Amniotic epithelial cell (primary cell): ENCODE measurements around the gene CHTOP.
"Not testable (repeated sequence)": the region's sequence is repeated elsewhere in the genome, so short reads cannot be mapped to it uniquely, and the experiment has no call there.

ENCODE experiments used
- DNase-seq: peaks from one replicate; pipeline ENCODE4 v3.0.0-alpha.2; 2010; ENCODE audit warnings: low read depth

The CHTOP gene

GRCh38 chr1:153631047-153632022 lies 2.5 kb upstream of the CHTOP start:
- no peak for DNase-seq

DNA sequence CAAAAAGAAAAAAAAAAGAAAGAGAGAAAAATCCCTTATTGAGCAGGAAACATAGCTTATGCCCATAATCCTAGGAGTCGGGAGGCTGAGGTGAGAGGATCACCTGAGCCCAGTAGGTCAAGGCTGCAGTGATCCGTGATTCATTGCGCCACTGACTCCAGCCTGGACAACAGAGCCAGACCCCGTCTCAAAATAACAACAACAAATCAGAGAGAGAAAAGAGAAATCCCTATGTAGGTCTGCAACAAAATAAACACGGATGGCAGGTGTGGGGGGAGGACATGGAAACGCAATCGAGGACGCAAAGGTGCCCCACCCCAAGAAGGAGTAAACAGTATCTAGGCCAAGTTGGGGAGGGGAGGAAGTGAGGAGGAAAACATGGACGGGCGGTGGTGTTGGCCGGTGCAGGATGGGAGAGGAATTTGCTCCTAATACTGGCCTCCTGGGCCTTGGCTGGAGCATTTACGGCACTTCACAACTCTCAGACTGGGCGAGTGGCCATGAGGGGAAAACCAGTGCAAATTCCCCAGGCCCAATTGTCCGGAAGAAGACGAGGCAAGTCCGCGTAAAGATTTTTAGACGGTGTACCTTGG lies 609 bp upstream of the CHTOP start:
- DNase-seq, result no peak

- DNase-seq, result no peak
Observed at GRCh38 chr1:153635872-153636271, 2.0 kb downstream of the CHTOP start.

- DNase-seq, result no peak
Observed at GRCh38 chr1:153636312-153636711, 2.4 kb downstream of the CHTOP start.

DNA sequence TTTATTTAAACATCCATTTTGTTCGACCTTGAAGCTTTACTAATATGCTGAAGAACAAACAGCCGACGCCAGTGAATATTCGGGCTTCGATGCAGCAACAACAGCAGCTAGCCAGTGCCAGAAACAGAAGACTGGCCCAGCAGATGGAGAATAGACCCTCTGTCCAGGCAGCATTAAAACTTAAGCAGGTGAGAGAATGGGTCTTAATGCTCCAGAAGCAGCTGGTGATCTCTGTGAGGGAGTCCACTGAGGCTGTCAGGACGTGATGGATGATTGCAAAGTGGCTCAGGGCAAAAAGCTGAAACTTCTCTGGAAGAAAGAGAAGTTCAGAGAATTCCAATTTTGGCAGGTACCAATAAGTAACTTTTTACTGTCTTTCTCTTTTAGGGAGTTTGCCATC lies 4.4 kb downstream of the CHTOP start:
- no peak for DNase-seq

- no peak for DNase-seq
Observed at GRCh38 chr1:153639280-153639679, 5.4 kb downstream of the CHTOP start.

DNA sequence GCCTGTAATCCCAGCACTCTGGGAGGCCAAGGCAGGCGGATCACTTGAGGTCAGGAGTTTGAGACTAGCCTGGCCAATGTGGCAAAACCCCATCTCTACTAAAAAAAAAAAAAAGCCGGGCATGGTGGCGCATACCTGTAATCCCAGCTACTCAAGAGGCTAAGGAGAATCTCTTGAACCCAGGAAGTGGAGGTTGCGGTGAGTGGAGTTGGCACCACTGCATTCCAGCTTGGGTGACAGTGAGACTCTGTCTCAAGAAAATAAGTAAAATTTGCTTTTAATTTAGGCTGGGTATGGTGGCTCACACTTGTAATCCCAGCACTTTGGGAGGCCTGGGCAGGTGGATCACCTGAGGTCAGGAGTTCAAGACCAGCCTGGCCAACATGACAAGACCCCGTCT lies 6.3 kb downstream of the CHTOP start:
- DNase-seq, result not testable (repeated sequence)

DNA sequence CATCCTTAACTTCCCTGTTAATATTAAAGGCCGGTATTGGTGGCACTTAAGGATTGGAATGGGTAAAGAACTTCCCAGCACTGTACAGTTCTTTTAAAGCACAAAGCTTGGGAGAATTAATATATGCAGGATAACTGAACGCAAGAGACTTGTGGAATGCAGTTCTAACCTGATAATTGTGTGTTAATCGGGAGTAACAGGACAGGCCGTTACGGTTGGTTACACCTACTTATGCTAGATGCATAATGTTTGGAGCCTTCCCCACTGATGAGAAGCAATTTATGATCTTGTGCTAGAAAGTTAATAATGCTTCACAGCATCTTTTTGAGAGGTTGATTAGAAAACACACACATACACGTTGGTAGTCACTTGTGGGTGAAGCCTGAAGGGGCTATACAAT lies 7.0 kb downstream of the CHTOP start:
- no peak for DNase-seq

DNA sequence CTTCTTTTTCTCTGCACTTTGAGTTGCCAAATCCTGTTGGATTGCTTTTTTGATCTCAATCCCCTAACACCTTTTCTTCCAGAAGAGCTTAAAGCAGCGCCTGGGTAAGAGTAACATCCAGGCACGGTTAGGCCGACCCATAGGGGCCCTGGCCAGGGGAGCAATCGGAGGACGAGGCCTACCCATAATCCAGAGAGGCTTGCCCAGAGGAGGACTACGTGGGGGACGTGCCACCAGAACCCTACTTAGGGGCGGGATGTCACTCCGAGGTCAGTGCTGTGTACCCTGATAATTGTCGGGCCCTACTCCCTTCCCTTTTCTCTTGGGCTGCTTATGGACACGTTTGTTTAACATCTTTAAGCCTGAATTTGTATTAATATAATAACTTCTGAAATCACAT lies 8.3 kb downstream of the CHTOP start:
- DNase-seq, result no peak

DNA sequence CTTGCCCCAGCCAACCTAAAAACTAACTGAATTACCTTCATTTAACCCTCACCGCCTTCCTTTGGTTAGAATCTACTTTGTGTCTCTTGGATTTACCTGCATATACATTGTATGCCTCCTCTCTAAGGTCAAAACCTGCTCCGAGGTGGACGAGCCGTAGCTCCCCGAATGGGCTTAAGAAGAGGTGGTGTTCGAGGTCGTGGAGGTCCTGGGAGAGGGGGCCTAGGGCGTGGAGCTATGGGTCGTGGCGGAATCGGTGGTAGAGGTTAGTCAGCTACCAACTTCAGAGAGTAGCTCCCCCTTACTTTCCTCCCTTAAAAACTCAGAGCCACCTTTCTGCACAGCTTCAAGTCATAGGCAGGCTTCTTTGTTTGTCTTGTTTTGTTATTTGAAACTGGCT lies 9.2 kb downstream of the CHTOP start:
- no peak for DNase-seq

DNA sequence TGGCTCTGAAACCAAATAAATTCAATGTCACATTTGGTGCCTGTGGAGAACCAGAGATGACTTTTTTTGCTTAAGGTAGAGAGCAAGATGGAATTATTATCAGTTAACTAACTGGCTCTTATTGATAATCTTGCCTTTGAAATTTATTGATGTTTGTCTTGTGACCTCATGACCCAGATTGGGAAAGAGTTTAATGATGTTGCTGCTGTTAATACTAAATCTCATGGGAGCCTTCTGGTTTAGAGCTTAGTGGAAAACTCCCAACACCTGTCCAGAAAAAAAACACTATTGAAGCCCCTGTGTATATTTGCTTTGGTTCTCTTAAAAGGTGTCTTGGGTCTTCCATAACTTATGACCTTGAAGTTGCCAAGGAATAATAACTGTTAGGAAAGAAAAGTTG lies 9.9 kb downstream of the CHTOP start:
- no peak for DNase-seq

GRCh38 chr1:153646672-153647345 lies 12.9 kb downstream of the CHTOP start:
- no peak for DNase-seq

DNA sequence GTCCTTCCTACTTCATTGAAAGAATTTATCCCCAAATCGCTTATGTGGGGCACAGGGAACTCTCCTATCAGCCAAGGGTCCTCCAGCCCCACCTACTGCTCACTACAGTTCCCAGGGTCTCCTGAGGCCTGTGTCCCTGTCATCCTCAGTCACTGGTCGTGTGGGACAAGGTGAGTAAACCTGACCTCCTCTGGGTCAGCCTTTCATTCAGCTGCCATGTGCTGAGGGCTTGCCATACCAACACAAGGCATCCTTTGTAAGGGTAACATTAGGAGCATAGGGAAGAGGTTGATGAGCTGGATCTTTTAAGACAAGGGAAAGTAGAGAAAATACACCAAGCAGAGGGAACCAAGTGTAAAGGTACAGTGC lies 13.5 kb downstream of the CHTOP start:
- no peak for DNase-seq

DNA sequence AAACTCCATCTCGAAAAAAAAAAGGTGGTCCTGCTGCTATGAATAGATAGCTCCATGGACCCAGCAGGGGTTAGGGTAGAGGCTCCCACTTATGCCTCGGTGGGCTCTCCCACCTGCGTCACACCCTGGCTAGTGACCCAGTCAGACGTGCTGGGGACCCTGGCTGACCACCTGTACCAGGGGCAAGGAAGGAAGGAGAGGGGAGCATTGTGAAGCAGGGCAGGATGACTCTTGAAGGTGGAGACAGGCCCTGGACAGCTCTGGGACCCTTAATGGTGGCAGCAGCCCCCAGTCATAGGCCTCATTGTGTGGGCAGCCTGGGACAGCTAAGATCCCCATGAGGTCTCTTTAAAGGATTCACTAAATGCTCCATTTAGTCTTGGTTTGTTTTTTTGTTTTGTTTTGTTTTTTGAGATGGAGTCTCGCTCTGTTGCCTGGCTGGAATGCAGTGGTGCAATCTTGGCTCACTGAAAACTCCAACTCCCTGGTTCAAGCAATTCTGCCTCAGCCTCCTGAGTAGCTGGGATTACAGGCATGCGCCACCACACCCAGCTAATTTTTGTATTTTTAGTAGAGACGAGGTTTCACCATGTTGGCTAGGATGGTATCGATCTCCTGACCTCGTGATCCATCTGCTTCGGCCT lies 14.3 kb downstream of the CHTOP start:
- no peak for DNase-seq

- no peak for DNase-seq
Observed at GRCh38 chr1:153649137-153649862, 15.4 kb downstream of the CHTOP start.

DNA sequence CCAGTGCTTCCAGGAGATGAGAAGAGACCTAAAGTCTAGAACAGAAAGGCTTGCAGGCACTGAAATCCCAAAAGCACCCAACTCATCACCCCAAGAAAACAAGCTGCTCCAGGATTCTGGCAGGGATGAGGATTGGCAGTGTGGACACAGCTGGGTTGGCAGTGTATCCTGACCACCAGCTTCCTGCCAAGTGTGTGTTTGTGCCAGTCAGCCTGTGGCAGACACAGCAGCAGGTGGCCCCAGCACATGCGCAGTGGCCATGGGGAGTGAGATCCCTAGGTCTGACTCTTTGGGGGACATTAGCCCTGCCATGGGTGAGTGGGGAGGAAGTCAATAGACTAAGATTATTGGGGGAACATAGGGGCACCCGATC lies 16.0 kb downstream of the CHTOP start:
- DNase-seq, result no peak

- no peak for DNase-seq
Observed at GRCh38 chr1:153651771-153652170, 17.9 kb downstream of the CHTOP start.

- DNase-seq, result peak; percentile 78
Observed at GRCh38 chr1:153652805-153653500, 19.1 kb downstream of the CHTOP start.

DNA sequence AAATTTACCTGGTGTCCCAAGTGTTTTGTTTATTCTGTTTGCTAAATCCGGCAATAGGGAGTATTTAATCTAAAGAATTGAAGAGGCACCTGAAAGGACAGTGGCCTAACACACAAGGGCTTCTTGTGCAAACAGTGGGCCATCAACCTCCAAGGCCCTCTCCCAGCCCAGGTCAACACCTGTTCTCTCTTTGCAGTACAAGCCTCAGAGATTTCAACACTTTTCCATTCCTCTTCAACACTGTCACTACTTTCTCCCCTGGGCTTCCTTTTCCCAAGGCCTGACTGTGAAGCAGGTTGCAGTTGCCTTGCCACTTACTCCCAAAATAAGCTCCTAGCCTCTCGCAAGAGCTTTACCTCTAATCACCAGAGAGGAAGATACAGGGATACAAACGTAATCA lies 21.5 kb downstream of the CHTOP start:
- DNase-seq, result no peak

GRCh38 chr1:153658400-153659174 lies 24.7 kb downstream of the CHTOP start, which contains the start of gene SNAPIN:
SNAPIN (plus strand) TSS chr1:153658703; CDS start chr1:153658744, 41 bp downstream.
- peak; percentile 85 for DNase-seq
